ENCODE data around the gene GGA3.
"Not testable (repeated sequence)": the region's sequence is repeated elsewhere in the genome, so short reads cannot be mapped to it uniquely, and the experiment has no call there.

GGA3 gene

DNA sequence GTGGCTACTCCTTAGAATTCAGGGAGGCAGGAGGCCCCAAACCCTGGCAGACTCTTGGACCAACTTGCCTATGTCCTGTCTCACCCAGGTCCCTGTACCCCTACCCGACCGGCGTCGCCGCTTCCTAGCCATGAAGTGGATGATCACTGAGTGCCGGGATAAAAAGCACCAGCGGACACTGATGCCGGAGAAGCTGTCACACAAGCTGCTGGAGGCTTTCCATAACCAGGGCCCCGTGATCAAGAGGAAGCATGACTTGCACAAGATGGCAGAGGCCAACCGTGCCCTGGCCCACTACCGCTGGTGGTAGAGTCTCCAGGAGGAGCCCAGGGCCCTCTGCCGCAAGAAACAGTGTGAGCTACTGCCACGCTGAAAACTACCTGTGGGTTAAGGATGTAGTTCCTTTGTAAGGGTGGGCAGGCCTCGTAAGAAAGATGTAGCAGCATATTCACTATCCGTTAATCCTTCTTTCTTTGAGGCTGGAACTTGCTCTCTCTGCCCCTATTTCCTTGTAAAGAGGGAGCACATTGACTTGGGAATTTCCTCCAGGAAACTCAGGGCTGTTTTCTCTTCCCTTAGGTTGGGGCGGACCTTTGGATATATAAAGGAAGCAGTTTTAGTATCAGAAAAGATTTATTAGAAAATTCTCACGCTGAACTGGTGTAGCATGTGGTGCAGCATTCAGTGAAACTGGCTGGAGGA, 4.4 kb upstream of the GGA3 start:
- H3K4me2 ChIP-seq (ENCODE audit: low read length): no peak overlapping the region
- no peak overlapping the region for H3K56ac ChIP-seq (ENCODE audit: low read length)
- no peak overlapping the region for H2BK120ac ChIP-seq (ENCODE audit: low read depth, low read length)
- H3K9ac ChIP-seq (ENCODE audit: low read length): no peak overlapping the region
- peaks cover 14% of the 10 kb centered on the region for H3K79me1 ChIP-seq (ENCODE audit: low read length)
- no peak for DNase-seq
- H3K27me3 ChIP-seq (ENCODE audit: insufficient read depth, low read length, poor library complexity): no peaks in the 10 kb centered on the region
- H2BK15ac ChIP-seq (replicated peaks; ENCODE audit: low read depth): no peak overlapping the region
- H3K27ac ChIP-seq (ENCODE audit: low read depth, low read length): no peak overlapping the region
- no peak overlapping the region for H2AK5ac ChIP-seq (ENCODE audit: low read length)
- H3K36me3 ChIP-seq (ENCODE audit: control insufficient read depth, insufficient read depth, low read length): peaks cover 12% of the 10 kb centered on the region
- no peak overlapping the region for H4K8ac ChIP-seq (ENCODE audit: low read depth, low read length)
- no peak overlapping the region for H3K4ac ChIP-seq (ENCODE audit: low read depth, low read length)
- H4K5ac ChIP-seq (ENCODE audit: low read length): no peak overlapping the region
- no peak overlapping the region for H2BK5ac ChIP-seq (ENCODE audit: low read length)
- H3K4me1 ChIP-seq (ENCODE audit: control insufficient read depth, low read depth, low read length): peaks cover 5% of the 10 kb centered on the region
- H3K4me3 ChIP-seq (ENCODE audit: low read length): no peak overlapping the region
- WGBS (ENCODE audit: extremely low coverage, insufficient coverage, low lambda C conversion rate): no CpG with 5 or more reads among the region's 17 CpGs
- H3K79me2 ChIP-seq (ENCODE audit: control insufficient read depth, insufficient read depth, low read length): peaks cover 19% of the 10 kb centered on the region
- no peak overlapping the region for H3K18ac ChIP-seq (ENCODE audit: low read length)
- no peak overlapping the region for H3K23ac ChIP-seq (ENCODE audit: low read length)

DNA sequence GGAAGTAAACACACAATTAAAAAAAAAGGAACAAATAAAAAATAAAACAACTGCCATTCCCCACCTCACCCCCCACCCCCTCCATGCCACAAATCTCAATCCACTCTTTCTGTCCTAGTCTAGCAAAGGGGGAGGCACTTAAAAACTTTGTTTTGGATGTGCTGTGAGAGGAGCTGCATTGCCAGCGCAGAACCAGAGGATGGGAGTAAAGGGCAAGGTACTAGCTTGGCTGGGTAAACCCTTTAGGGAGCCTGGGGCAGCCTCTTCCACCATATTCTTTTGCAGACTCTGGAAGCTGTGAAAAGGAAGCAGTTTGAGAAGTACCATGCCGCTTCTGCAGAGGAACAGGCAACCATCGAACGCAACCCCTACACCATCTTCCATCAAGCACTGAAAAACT, 1.6 kb upstream of the GGA3 start:
- Histone ChIP-seq H3K18ac (ENCODE audit: low read length) (no peak overlapping the region), H4K5ac (ENCODE audit: low read length) (no peak overlapping the region), H3K4me3 (ENCODE audit: low read length) (no peak overlapping the region), H3K9ac (ENCODE audit: low read length) (peak overlapping the region; percentile 99), H3K23ac (ENCODE audit: low read length) (no peak overlapping the region), H3K4me2 (ENCODE audit: low read length) (no peak overlapping the region), H3K4ac (ENCODE audit: low read depth, low read length) (no peak overlapping the region), H3K79me1 (ENCODE audit: low read length) (peaks cover 29% of the 10 kb centered on the region), H3K56ac (ENCODE audit: low read length) (no peak overlapping the region), H2AK5ac (ENCODE audit: low read length) (no peak overlapping the region), H2BK5ac (ENCODE audit: low read length) (no peak overlapping the region), H2BK120ac (ENCODE audit: low read depth, low read length) (no peak overlapping the region), H3K4me1 (ENCODE audit: control insufficient read depth, low read depth, low read length) (peaks cover 9% of the 10 kb centered on the region), H3K79me2 (ENCODE audit: control insufficient read depth, insufficient read depth, low read length) (peaks cover 38% of the 10 kb centered on the region), H3K36me3 (ENCODE audit: control insufficient read depth, insufficient read depth, low read length) (peaks cover 12% of the 10 kb centered on the region), H4K8ac (ENCODE audit: low read depth, low read length) (no peak overlapping the region), H2BK15ac (replicated peaks; ENCODE audit: low read depth) (no peak overlapping the region), H3K27me3 (ENCODE audit: insufficient read depth, low read length, poor library complexity) (no peaks in the 10 kb centered on the region), H3K27ac (ENCODE audit: low read depth, low read length) (no peak overlapping the region)
- peak; percentile 35 for DNase-seq
- no CpG with 5 or more reads among the region's 4 CpGs for WGBS (ENCODE audit: extremely low coverage, insufficient coverage, low lambda C conversion rate)

DNA sequence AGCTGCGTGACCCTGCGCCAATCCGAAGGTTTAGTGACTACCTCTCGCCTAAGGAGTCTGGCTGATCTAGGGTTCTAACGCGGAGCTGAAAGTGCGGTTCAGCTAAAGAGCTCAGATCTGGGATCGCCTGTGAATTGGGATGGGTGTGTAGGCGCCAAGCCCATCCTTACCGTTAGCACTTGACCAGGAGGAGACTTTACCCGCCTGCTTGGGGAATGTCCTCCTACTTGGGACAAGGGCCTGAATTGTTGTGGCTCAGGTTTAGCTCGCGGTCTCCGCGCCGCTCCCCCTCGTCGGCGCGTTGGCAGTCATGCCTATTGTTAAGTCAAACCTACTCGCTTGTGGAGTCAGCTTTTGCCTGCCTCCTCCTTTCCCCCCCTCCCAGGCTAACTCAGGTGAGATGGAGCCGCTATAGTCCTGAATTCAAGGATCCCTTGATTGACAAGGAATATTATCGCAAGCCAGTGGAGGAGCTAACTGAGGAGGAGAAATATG, 753 bp upstream of the GGA3 start:
- Histone ChIP-seq H2BK120ac (ENCODE audit: low read depth, low read length) (no peak overlapping the region), H3K4me1 (ENCODE audit: control insufficient read depth, low read depth, low read length) (peaks cover 7% of the 10 kb centered on the region), H3K4me3 (ENCODE audit: low read length) (peak overlapping the region; percentile 98), H3K23ac (ENCODE audit: low read length) (peak overlapping the region; percentile 16), H3K4me2 (ENCODE audit: low read length) (peak overlapping the region; percentile 23), H3K9ac (ENCODE audit: low read length) (peak overlapping the region; percentile 99), H4K8ac (ENCODE audit: low read depth, low read length) (no peak overlapping the region), H3K27me3 (ENCODE audit: insufficient read depth, low read length, poor library complexity) (no peaks in the 10 kb centered on the region), H2BK5ac (ENCODE audit: low read length) (peak overlapping the region; percentile 52), H3K36me3 (ENCODE audit: control insufficient read depth, insufficient read depth, low read length) (peaks cover 12% of the 10 kb centered on the region), H3K79me2 (ENCODE audit: control insufficient read depth, insufficient read depth, low read length) (peaks cover 38% of the 10 kb centered on the region), H3K18ac (ENCODE audit: low read length) (no peak overlapping the region), H3K27ac (ENCODE audit: low read depth, low read length) (peak overlapping the region; percentile 55), H2AK5ac (ENCODE audit: low read length) (peak overlapping the region; percentile 89), H4K5ac (ENCODE audit: low read length) (peak overlapping the region; percentile 100), H3K79me1 (ENCODE audit: low read length) (peaks cover 29% of the 10 kb centered on the region), H2BK15ac (replicated peaks; ENCODE audit: low read depth) (no peak overlapping the region), H3K56ac (ENCODE audit: low read length) (peak overlapping the region; percentile 99), H3K4ac (ENCODE audit: low read depth, low read length) (peak overlapping the region; percentile 75)
- peak; percentile 72 for DNase-seq
- WGBS (ENCODE audit: extremely low coverage, insufficient coverage, low lambda C conversion rate): no CpG with 5 or more reads among the region's 23 CpGs

DNA sequence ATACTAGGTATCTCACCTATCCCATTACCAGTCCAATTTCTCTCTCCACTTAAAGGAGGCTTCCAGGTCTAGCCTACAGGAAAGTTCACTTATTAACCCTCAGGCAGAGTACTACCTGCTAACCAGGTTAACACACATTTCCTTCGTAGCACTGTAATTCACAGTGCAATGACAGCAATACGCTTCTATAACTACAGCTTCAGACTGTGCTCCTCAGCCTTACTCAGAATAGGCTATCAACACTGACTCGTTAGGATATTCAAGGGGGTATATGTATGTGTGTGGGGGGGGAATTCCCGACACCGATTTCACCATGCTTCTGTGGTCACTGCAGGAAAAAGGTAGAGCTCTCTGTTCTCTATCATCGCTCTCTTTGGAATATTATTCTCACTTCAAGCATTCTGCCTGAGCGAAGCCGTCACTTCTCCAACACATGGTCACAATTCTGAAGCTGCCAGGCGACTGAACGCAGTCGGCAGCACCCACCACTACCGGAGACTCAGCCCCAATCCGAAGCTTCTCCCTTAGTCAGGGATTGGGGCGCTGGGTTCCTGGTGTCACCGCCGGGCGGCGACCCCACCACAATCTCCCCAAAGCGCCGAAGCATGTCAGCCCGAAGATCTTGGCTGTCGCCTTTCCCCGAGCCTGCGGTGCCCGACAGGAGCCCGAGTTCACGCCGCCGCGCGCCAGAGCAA, 618 bp downstream of the GGA3 start:
- no peak overlapping the region for H2BK120ac ChIP-seq (ENCODE audit: low read depth, low read length)
- peaks cover 29% of the 10 kb centered on the region for H3K79me1 ChIP-seq (ENCODE audit: low read length)
- no peak overlapping the region for H4K8ac ChIP-seq (ENCODE audit: low read depth, low read length)
- H3K23ac ChIP-seq (ENCODE audit: low read length): peak overlapping the region; percentile 94
- H3K27me3 ChIP-seq (ENCODE audit: insufficient read depth, low read length, poor library complexity): no peaks in the 10 kb centered on the region
- no CpG with 5 or more reads among the region's 31 CpGs for WGBS (ENCODE audit: extremely low coverage, insufficient coverage, low lambda C conversion rate)
- H2BK5ac ChIP-seq (ENCODE audit: low read length): no peak overlapping the region
- no peak for DNase-seq
- H3K4ac ChIP-seq (ENCODE audit: low read depth, low read length): peak overlapping the region; percentile 7
- H3K36me3 ChIP-seq (ENCODE audit: control insufficient read depth, insufficient read depth, low read length): peaks cover 4% of the 10 kb centered on the region
- no peak overlapping the region for H3K27ac ChIP-seq (ENCODE audit: low read depth, low read length)
- no peak overlapping the region for H3K18ac ChIP-seq (ENCODE audit: low read length)
- H2BK15ac ChIP-seq (replicated peaks; ENCODE audit: low read depth): no peak overlapping the region
- peaks cover 7% of the 10 kb centered on the region for H3K4me1 ChIP-seq (ENCODE audit: control insufficient read depth, low read depth, low read length)
- peak overlapping the region; percentile 92 for H3K9ac ChIP-seq (ENCODE audit: low read length)
- peak overlapping the region; percentile 38 for H2AK5ac ChIP-seq (ENCODE audit: low read length)
- peaks cover 38% of the 10 kb centered on the region for H3K79me2 ChIP-seq (ENCODE audit: control insufficient read depth, insufficient read depth, low read length)
- H3K4me3 ChIP-seq (ENCODE audit: low read length): peak overlapping the region; percentile 97
- no peak overlapping the region for H4K5ac ChIP-seq (ENCODE audit: low read length)
- peak overlapping the region; percentile 99 for H3K56ac ChIP-seq (ENCODE audit: low read length)
- peak overlapping the region; percentile 90 for H3K4me2 ChIP-seq (ENCODE audit: low read length)

DNA sequence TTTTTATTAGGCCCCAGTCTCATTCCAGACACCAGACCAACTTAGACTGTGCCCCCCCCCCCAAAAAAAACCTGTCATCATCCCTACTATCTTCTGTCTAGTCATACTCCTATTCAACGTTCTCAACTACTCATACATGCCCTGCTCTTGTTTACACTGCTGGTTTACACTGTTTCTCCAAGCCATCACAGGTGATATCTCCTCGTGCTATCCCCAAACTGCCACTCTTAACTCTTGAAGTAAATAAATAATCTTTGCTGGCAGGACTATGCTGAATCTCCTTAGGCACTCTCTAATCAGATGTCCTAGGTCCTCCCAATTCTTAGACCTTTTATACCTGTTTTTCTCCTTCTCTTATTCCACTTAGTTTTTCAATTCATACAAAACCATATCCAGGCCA, 4.2 kb downstream of the GGA3 start:
- not testable (repeated sequence) for H3K23ac ChIP-seq (ENCODE audit: low read length); H3K4me3 ChIP-seq (ENCODE audit: low read length); DNase-seq; H2AK5ac ChIP-seq (ENCODE audit: low read length); H4K5ac ChIP-seq (ENCODE audit: low read length); H3K9ac ChIP-seq (ENCODE audit: low read length); H4K8ac ChIP-seq (ENCODE audit: low read depth, low read length); H2BK5ac ChIP-seq (ENCODE audit: low read length); H3K27ac ChIP-seq (ENCODE audit: low read depth, low read length); H3K27me3 ChIP-seq (ENCODE audit: insufficient read depth, low read length, poor library complexity); H3K18ac ChIP-seq (ENCODE audit: low read length); H3K4ac ChIP-seq (ENCODE audit: low read depth, low read length); H3K56ac ChIP-seq (ENCODE audit: low read length); H3K36me3 ChIP-seq (ENCODE audit: control insufficient read depth, insufficient read depth, low read length); H3K4me2 ChIP-seq (ENCODE audit: low read length); H3K4me1 ChIP-seq (ENCODE audit: control insufficient read depth, low read depth, low read length); H2BK120ac ChIP-seq (ENCODE audit: low read depth, low read length); H2BK15ac ChIP-seq (replicated peaks; ENCODE audit: low read depth)
- Histone ChIP-seq H3K79me2 (ENCODE audit: control insufficient read depth, insufficient read depth, low read length) (peaks cover 30% of the 10 kb centered on the region), H3K79me1 (ENCODE audit: low read length) (peaks cover 19% of the 10 kb centered on the region)
- WGBS (ENCODE audit: extremely low coverage, insufficient coverage, low lambda C conversion rate): no CpG with 5 or more reads among the region's 2 CpGs
